ENCODE data around the gene FAM131C.

The FAM131C gene

DNA sequence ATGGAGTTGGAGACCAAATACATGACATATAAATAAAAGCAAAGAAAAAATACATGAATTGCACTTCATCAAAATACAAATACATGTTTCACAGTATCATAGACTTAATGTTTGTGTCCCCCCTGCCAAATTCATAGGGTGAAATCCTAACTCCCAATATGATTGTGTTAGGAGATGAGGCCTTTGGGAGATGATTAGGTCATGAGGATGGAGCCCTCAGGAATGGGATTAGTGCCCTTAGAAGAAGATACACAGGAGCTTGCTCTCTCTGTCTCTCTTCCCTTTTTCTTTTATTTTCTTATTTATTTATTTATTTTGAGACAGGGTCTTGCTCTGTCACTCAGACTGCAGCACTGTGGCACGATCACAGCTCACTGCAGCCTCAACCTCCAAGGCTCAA, 26.0 kb upstream of the FAM131C start:
- ATAC-seq (no peak), DNase-seq (no peak)

DNA sequence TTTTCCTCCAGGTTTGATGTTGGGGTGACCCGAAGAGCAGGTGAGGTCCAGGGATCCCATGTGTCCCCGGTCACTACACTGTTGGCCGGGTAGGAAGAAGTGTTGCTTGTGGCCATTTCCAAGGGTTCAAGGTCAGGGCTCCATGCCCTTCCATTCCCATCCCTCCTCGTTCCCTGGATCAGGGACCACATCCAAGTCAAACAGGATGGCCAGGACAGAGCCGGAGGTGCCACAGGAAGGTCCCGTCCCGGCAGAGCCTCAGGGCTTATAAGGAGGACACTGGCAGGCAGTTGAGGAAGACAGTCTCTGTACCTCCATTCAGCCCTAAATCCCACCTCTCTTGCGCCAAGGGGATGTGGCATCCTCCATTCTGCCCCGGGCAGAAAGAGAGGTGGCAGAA, 22.0 kb upstream of the FAM131C start:
- DNase-seq (no peak), ATAC-seq (no peak)

DNA sequence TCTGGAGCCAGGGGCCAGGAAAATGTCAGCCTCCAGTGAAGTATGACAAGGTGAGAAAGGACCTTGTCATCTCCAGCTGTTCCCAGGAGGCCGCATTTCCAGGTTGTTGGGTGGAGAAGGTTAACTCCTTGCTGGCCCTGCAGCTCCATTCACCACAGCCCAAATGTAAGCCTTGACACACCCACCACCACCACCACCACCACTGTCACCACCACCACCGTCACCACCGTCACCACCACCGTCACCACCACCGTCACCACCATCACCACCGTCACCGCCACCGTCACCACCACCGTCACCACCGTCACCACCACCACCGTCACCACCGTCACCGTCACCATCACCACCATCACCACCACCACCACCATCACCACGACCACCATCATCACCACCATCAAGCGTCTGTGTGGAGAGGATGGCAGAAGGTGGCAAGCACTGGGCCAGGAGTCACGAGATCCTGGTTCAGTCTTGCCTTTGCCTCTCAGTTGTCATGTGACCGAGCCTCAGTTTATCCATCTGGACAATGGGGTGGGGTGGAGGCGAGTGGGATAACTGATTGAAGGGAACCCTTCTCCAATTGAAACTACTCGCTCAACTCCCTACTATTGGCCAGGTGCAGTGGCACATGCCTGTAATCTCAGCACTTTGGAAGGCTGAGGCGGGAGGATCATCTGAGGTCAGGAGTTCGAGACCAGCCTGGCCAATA, 21.2 kb upstream of the FAM131C start:
- ATAC-seq (no peak), DNase-seq (no peak)

DNA sequence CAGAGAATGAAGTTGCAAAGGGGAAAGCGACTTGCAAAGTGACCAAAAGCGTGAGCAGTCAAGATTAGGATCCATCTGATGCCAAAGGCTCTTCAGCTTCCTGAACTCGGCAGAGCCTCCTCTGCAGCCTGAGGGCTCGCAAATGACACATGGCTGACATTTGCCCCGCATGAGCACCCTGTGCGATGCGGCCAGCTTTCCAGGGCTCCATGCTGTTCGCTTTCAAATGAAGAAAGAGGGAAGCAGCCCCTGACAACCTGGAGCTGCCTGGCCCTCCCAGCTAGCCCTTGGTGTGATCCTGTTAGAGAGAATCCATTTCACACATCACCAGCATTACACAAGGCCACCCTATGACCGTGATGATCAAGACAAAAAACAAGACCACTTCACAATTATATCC, 20.2 kb upstream of the FAM131C start:
- no peak for ATAC-seq
- DNase-seq, result no peak

DNA sequence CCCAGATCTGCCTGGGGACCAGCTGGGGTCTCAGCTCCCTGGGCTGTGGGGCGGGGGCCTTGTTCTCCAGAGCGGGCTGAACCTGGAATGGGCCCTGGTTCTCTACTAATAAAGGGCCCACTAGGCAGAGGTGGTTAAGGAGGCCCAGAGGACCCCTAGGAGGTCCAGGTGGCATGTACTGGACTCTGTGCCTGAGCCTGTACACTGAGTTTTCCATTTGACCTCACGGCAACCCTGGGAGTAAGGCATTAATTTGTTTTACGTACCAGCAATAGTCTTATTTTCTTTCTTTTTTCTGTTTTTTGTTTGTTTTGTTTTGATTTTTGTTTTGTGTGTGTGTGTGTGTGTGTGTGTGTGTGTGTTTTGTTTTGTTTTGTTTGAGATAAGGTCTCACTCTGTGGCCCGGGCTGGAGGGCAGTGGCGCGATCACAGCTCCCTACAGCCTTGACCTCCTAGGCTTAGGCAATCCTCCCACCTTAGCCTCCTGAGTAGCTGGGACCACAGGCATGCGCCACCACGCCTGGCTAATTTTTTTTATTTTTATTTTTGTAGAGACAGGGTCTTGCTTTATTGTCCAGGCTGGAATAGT, 19.6 kb upstream of the FAM131C start:
- DNase-seq (no peak), ATAC-seq (no peak)

DNA sequence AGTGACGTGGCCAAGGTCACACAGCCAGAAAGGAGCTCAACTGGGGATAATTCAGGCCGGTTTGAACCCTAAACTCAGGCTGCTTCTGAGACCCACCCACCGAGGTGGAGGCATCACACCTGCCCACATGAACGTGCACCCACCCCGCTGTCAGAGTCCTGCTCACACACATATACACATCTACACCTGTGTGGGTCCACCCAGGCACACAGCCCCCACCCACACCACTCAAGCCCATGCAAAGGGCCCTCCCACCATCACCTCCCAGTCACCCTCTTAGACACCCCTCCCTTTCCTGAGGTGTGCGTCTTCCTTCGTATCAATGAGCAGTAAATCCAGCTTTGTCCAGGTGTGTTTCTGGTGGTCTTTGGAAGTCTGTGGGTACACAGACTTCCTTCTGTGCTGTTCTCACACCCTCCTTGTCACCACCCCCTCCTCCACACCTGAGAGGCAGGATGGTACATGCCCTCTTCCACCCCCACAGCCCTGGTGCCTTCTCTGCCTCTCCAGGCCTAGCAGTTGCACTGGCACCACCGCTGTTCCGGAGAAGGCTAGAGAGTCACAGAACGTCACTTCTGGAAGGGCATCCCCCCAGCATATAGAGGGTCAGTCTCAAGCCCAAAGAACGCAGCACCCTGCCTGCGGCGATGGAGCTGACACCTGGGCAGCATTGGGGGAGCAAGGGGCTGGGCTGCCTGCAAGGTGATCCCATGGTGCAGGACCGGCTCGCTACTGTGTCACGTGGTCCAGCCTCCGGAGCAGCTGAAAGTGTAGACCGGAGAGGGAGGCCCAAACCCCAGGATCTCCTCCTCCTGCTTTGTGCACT, 18.9 kb upstream of the FAM131C start:
- DNase-seq (no peak), ATAC-seq (no peak)

DNA sequence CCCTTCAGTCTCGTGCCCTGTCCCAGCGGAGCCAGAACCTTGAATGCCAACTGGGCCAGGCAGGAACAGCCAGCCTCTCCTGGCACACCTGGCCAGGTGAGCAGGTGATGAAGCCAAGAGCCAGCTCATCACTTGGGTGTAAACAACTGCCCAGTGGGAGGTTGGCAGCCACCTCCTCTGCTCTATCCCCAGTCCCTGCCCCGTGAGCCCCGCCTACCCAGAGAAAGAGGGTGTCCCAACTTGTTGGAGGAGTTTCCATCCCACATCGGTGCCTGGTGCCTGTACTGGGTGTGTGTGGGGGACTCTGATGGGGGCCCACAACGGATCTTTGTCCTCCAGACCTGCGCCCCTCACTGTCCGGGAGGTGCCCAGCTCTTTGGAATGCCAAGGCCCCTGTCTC, 17.8 kb upstream of the FAM131C start:
- ATAC-seq (no peak), DNase-seq (no peak)

DNA sequence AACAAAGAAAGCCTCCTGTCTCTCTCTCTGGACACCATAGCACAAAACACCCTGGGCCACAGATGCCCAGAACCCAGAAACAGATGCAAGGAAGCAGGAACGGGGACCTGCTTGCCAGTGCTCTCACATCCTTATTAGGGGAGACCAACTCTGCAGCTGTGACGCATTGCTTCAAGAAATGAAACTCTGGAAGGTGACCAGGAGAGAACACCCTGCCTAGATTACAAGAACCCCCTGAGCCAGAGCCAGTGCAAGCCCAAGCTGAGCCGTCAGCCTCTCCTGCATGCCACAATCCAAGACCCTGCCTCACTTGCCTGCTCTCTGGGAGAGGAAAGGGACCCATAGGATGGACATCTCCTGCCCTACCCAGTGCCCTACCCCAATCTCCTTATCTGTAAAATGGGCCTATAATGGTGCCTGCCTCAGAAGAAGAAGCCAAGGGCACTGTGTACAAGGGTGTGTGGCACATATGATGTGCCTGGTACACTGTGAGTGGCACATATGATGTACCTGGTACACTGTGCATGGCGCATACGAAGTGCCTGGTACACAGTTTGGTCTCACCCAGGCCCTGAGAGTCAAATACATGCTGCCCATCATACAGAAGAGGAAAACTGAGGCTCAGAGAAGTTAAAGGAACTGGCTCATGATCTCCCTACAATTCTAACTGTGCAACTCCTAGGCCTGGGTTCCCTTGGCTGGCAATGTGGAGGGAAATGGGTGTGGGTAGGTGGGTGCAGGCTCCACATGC, 16.8 kb upstream of the FAM131C start:
- no peak for DNase-seq
- ATAC-seq, result no peak

DNA sequence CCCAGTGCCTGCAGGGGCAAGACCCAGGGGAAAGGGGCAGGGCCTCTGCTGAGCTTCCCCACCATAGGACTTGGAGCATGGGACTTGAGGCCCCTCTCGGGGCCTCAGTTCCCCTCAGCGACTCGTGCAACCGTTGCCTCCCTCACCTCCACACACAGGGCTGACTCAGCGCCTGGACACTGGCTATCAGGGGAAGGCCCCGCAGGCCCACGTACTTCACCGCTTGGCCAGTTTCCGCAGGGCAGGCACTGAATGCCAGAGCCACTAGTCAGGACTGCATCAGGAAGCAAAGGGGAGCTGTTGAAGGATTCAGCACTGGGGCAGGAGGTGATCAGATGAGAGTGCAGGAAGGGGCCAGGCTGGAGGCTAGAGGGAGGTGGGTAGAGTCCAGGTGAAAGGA, 15.5 kb upstream of the FAM131C start:
- no peak for DNase-seq
- ATAC-seq, result no peak

DNA sequence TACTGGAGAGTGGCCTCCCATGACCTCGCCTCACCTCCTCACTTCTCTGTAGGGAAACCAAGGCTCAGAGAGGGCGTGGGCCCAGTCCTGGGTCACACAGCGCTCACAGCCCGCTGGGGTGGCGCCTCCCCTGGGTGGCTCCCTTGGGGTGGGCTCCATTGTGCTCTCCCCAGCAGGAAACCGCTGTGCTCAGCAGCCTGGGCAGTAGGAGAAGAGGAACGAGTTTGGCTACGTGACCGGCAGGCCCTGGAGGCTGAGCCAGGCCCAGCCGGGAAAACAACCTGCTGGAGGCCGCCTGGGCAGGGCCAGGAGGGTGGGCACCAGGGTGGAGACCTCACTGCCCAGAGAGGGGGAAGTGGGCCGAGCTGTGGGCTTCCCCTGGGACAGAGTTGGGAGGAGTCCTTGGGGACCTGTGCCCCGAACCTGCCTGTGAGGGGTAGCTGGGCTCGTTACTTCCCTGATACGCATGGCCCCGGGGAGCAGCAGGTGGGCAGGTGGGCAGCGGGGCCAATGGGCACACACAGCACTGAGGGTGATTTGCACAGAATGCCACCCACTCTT, 15.0 kb upstream of the FAM131C start:
- ATAC-seq (no peak), DNase-seq (no peak)

DNA sequence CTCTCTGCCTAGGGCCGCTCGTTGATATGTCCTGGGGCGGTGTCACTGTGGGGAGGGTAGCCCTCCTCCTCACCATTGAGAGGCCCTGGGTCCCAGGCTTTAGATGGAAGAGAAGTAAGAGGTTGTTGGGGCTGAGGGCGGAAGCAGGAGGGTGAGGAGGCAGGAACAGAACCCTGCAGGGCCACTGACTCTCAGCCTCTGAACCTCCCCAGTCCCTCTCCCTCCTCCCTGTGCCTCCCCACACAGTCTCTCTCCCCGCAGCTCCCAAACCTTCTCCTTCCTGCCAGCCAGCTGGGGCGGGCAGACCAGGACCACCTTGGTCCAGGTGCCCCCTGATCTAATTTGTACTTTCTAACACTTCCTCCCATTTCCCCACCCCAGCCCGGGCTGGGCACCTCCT, 14.3 kb upstream of the FAM131C start:
- ATAC-seq (no peak), DNase-seq (no peak)

DNA sequence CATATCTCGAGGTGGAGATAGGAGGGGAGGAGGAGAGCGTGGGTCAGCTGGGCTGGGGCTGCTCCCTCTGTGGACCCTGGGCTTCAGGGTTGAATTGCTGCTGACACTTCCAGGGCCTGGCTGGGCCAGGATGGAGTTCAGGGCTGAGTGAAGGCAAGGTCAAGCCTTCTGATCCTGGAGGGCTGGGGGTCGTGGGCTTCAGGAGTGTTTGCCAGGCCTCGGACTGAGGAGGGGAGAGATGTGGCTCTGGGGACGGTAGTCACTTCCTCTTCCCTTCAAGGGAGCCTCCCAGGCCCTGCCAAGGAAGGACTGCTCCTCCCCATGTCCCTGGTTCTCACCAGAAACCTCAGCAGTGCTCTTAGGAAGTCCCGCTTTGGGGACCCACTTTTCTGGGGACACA, 12.1 kb upstream of the FAM131C start:
- no peak for DNase-seq
- no peak for ATAC-seq

DNA sequence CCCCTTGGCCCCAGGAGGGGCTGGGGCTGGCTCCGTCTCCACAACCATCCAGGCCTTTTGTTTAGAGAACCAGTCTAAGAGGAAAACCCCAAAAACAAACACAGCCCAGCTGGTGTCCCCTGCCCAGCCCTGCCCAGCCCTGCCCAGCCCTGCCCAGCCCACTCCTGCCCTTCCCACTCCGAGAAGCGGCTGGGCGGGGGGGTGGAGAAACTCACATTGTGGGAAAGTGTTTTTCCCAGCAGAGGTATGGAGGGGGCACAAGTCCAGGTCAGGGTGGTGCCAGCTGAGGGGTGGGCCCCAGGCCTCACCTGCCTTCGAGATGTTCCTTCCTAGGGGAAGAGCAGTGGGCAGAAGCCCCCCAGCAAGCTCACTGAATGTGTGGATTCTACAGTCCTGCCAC, 10.0 kb upstream of the FAM131C start:
- no peak for DNase-seq
- ATAC-seq, result no peak

DNA sequence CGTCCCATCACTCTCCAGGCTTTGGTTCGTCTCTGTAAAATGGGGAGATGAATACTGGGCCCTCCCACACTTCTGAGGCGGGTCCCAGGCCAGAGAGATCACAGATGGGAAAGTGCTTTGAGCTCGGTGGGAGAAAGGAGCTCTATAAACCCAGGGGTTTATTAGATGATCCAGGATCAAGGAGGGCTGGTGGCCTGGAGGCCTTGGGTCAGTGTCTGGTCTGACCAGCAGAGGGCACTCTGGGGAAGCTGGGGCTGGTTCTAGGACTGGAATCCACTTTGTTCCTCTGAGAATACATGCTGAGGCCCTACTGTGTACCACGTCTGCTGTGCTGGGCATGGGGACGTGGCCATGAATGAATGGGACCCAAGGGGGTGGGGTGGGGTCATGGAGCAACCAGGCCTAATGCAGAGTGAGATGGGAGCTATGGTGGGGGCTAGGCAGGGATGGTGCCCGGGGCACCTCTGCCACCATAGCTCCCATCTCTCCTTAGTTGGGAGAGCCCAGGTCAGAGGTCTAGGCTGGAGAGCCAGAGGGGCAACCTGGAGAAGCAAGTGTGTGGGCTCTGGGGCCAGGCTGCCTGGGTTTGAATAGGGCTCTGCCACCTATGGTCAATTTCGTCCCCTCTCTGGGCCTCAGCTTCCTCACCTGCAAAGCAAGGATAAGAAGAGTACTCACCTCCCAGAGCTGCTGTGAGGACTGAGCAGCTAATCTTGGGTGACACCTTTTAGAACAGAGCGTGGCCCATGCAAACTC, 9.0 kb upstream of the FAM131C start:
- peak; percentile 38 for ATAC-seq
- DNase-seq, result peak; percentile 79

DNA sequence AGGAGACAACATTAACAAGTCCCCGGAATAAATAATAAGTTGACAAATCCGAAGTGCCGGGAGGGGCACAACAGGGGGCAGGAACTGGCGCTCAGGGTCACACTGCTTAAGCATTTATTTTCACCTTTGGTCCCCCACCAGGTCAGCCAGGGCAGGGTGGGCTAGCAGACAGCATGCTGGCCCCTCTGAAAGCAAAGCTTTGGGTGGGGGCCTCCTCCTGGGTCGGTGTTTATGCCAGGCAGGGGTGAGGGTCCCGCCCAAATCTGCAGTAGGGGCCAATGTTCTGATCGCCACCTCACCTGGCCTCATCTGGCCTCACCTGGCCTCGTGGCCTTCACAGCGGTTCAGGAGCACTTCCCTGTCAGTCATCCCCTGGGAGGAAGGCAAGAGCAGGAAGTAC, 8.2 kb upstream of the FAM131C start:
- ATAC-seq, result no peak
- DNase-seq, result no peak

DNA sequence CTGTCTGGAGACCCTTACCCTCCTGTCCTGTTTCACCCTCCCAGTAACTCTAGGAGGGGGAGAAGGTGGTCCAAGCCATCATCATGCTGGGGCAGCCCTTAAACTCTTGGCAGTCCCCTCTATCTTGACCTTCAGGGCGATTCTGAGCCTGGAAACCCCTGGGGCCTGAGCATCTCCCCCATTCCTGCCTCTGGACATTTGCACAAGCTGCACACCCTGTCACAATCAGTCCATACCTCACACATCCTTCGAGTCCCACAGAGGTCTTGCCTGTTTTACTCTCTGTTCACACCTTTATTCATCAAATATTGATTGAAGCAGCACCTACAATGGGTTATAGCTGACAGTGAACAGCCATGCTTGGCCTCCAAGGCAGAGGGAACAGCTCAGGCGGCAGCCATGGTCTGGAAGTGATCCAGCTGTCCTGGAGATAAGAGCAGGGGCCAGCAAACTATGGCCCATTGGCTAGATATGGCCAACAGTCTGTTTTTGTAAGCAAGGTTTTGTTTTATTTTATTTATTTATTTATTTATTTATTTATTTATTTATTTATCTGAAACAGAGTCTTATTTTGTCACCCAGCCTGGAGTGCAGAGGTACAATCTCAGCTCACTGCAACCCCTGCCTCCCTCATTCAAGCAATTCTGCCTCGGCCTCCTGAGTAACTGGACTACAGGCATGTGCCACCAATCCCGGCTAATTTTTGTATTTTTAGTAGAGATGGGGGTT, 7.1 kb upstream of the FAM131C start:
- DNase-seq (no peak), ATAC-seq (no peak)

DNA sequence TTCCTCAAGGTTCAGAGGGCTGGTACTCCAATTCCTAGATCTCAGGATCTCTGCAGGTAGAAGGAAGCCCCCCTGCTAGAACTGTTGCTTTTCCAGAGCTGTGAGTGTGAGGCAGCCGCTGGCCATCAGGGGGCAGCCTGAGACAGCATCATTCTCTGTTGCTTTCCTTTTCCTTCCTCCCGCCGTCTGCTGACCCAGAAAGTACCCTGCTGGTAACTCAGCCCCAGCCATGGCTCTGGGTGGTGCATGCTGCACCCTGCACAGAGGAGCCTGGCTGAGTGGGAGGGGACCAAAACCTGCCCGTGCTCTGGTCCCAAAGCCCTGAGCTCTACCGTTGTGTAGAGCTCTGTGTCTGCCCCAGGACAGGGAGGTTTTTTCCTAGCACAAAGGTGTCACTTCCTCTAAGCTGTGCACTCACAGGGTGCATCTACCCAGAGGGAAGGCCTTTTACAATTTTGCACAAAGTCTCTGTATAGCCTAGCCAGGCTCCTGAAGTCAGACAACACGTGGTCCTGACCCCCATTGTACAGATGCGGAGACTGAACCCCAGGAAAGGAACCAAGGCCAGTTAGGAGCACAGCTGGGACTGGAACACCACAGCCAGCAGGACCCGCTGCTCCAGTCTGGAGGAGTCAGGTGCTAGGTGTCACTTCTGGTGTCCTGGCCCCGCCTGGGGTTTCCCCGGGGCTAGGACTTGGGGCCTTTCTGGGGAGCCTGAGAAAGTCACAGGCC, 5.6 kb upstream of the FAM131C start:
- peak; percentile 79 for DNase-seq
- peak; percentile 85 for ATAC-seq

DNA sequence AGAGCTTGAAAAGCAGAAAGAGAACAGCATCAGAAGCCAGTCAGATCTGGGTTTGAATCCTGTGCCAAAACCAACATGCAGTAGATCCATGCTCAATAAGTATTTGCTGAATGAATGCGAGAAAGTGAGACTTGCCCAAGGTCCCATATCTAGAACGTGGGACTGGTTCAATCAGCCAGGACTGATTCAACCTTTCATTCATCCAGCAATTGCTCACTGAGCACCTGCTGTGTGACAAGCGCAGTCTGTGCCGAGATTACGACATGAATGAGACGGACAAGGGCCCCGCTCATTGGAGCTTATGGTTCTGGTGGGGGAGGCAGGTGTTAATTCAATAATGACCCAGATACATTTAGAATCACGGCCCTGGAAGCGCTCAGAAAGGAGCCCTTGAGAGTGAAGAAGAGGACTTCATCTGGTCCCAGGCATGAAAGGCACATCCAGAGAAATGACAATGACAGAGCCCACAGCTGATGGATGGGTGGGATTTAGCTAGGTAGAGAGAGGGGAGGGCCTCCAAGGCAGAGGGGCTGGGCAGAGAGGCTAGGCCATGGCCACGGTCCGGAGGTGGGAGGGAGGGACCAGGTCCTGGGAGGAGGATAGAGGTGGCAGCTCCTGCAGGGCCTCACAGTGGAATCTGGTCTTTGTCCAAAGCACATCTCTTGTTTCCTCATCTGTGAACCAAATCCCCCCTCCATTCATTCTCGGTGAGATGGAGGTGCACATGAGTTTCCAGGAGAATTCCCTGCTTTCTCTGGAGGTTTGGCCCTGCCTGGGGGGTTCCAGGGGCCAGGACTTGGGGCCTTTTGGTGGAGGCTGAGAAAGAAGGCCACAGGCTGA, 4.2 kb upstream of the FAM131C start:
- DNase-seq (no peak), ATAC-seq (no peak)

DNA sequence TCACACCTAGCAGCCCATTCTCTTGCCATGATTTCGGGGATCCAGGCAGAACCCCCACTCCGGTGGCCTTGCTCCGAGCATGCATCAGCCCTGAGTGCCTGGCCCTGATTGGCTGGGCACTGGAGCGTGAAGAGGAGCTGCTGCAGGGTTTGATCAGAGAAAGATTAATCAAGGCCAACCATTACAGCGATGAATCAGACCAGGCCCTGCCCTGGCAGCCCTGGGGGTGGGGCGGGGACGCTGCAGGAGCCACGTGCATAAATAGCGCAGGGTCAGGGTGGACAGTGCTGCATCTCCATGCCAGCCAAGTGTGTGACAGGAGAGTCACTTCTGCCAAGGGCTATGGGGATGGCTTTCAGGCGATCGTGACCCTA, 3.4 kb upstream of the FAM131C start:
- no peak for DNase-seq
- ATAC-seq, result no peak
